AG04449 (cell line): ENCODE data around the gene USP25.
A peak's percentile ranks its signal among the peaks of the same experiment; 100 is the strongest.

Experiments
- CTCF ChIA-PET: fragments of 350-600 bp; formaldehyde crosslinking; extraction: SDS; loops from one replicate; lab custom pipeline; 2021; ENCODE audit warnings: antibody characterized with exemption; lab: Yijun Ruan, JAX
- POLR2A ChIA-PET: fragments of 400-600, 350-600 bp; formaldehyde crosslinking; extraction: SDS; loops from one replicate; lab custom pipeline; 2020; ENCODE audit warnings: antibody characterized with exemption, inconsistent platforms; lab: Yijun Ruan, JAX
- DNase-seq: peaks from one replicate; pipeline ENCODE4 v3.0.0-alpha.2; 2010; ENCODE audit warnings: low read depth, low spot score
- H3K4me3 ChIP-seq: 2 replicates; pipeline ENCODE4 v1.5.1; 2011; ENCODE audit warnings: low read depth, mild to moderate bottlenecking, control low read depth, low read length
- CTCF ChIP-seq: IDR thresholded peaks from one replicate; pipeline ENCODE4 v1.5.1; 2011; ENCODE audit warnings: mild to moderate bottlenecking, moderate library complexity, low read length, control low read depth, inconsistent platforms; ENCODE audit not compliant: insufficient read depth; ENCODE audit errors: missing control alignments

The USP25 gene

DNA sequence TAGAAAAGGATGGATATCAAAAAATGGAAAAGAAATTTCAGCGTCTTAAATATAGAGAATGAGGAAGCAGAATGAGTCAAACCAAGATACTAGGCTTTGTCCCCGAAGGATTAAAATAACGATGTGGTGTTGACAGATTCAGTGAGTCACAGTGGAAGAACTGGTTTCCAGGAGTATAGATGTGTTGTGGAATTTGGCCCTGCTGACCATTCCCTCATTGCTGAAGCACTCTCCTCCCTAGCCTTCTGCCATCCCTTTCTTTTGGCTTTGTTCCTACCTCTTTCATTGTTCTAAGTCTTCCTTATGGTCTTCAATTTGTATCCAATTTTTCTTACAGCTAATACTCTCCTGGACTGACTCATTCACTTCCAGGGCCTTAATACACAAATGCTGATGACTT lies 23.1 kb upstream of the USP25 start:
- ChIA-PET POLR2A (interaction anchor here (0.9 kb wide), 1 partner anchor 67 kb away, joined by 3 read pairs; no protein-coding TSS in a partner anchor), CTCF (no interaction called here)
- no peak overlapping the region for H3K4me3 ChIP-seq
- peak; percentile 80 for DNase-seq
- no peak for TF ChIP-seq CTCF

GRCh38 chr21:15713412-15713811 lies 16.4 kb upstream of the USP25 start:
- DNase-seq: no peak
- POLR2A ChIA-PET: no interaction called here
- no peak for TF ChIP-seq CTCF
- CTCF ChIA-PET: no interaction called here
- H3K4me3 ChIP-seq: no peak overlapping the region

- no peak for DNase-seq
- ChIA-PET CTCF (no interaction called here), POLR2A (no interaction called here)
- TF ChIP-seq CTCF: no peak
- no peak overlapping the region for H3K4me3 ChIP-seq
These were observed 11.1 kb upstream of the USP25 start for GRCh38 chr21:15718711-15719110.

GRCh38 chr21:15719976-15720375 lies 9.8 kb upstream of the USP25 start:
- TF ChIP-seq CTCF: no peak
- H3K4me3 ChIP-seq: no peak overlapping the region
- POLR2A ChIA-PET: no interaction called here
- CTCF ChIA-PET: no interaction called here
- DNase-seq: no peak

DNA sequence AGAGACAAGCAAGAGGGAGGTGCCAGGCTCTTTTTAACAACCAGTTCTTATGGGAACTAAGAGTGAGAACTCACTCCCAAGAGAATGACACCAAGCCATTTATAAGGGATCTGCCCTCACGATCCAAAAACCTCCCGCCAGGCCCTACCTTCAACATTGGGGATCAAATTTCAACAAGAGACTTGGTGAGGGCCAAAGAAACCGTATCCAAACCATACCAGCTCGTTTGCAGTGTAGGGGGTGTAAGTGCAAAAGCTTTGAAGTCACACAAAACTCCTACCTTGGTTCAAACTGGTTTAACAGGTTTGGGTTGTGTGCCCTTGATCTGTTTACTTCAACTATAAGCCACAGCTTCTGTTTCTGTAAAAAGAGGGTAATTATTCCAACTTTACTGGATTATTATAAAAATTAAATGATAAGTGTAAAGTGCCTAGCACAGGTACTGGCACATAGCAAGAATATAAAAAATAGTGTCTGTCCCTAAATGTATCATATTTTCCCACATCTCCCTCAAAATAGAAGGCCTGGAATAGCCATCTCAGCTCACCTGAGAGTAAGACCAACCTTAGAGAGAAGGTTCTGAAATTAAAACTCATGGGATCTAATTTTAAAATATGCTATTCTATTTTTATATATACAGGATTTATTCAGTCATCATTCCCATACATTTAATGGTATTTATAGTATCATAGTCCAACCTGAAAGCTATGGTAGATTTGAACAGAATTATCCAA lies 7.0 kb upstream of the USP25 start:
- no peak for DNase-seq
- ChIA-PET CTCF (no interaction called here), POLR2A (no interaction called here)
- no peak for TF ChIP-seq CTCF
- H3K4me3 ChIP-seq: no peak overlapping the region

- no peak for DNase-seq
- no peak overlapping the region for H3K4me3 ChIP-seq
- POLR2A ChIA-PET: no interaction called here
- no peak for TF ChIP-seq CTCF
- CTCF ChIA-PET: no interaction called here
These were observed 3.8 kb upstream of the USP25 start for GRCh38 chr21:15725949-15726348.
